ENCODE data around the gene PYGL. TPM values are rescaled to one million over a fixed set of nuclear protein-coding genes. Genes with fewer than 3 reads are reported as not detected.

Gene PYGL
- total and polyA plus RNA-seq, 2 experiments from 2014 or later, result 57.6 to 93.8 TPM

DNA sequence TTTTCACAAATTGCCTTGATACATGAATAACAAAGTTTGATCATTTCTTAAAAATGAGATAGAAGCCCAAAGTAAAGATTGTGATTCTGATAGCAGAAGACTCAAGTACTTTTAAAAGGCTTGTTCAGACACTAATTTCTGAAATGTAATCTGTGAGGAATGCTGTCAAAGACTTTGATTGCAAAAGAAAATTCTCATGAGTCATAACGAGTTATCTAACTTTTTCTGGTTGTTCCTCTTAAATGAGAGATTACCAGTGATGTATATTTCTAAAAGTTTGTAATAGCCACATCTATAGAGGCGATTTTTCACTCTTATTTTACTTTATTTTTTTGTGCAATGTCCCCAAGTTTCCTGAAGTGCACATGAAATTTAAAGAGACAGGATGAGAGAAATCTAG, 7.0 kb downstream of the PYGL start:
- Mint-ChIP-seq H3K36me3 (ENCODE audit: low read depth) (peaks cover 20% of the 10 kb centered on the region), H3K9me3 (no peaks in the 10 kb centered on the region), H3K27me3 (ENCODE audit: insufficient read depth, low read depth, poor library complexity) (no peaks in the 10 kb centered on the region), H3K27ac (no peak overlapping the region), H3K4me3 (no peak overlapping the region), H3K4me1 (peaks cover 4% of the 10 kb centered on the region; the same call in 2 of the 3 replicates)
- H3K4me3 ChIP-seq, result no peak overlapping the region
- TF ChIP-seq STAT1 (IDR thresholded peaks at IDR 0.05; ENCODE audit: unreplicated experiment), result no peak
- TF ChIP-seq, protein P1, sequence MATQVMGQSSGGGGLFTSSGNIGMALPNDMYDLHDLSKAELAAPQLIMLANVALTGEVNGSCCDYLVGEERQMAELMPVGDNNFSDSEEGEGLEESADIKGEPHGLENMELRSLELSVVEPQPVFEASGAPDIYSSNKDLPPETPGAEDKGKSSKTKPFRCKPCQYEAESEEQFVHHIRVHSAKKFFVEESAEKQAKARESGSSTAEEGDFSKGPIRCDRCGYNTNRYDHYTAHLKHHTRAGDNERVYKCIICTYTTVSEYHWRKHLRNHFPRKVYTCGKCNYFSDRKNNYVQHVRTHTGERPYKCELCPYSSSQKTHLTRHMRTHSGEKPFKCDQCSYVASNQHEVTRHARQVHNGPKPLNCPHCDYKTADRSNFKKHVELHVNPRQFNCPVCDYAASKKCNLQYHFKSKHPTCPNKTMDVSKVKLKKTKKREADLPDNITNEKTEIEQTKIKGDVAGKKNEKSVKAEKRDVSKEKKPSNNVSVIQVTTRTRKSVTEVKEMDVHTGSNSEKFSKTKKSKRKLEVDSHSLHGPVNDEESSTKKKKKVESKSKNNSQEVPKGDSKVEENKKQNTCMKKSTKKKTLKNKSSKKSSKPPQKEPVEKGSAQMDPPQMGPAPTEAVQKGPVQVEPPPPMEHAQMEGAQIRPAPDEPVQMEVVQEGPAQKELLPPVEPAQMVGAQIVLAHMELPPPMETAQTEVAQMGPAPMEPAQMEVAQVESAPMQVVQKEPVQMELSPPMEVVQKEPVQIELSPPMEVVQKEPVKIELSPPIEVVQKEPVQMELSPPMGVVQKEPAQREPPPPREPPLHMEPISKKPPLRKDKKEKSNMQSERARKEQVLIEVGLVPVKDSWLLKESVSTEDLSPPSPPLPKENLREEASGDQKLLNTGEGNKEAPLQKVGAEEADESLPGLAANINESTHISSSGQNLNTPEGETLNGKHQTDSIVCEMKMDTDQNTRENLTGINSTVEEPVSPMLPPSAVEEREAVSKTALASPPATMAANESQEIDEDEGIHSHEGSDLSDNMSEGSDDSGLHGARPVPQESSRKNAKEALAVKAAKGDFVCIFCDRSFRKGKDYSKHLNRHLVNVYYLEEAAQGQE (IDR thresholded peaks at IDR 0.05; ENCODE audit: unreplicated experiment), result no peak
- TF ChIP-seq ZNF114 (CRISPR knock-in tag; IDR thresholded peaks at IDR 0.05), result no peak
- no peak for TF ChIP-seq NANOG (IDR thresholded peaks at IDR 0.05; ENCODE audit: borderline replicate concordance)
- peaks cover 5% of the 10 kb centered on the region; the same call in 1 of the 2 replicates for H4K20me1 ChIP-seq (replicated peaks; ENCODE audit: insufficient read depth)
- no peak overlapping the region for H2AFZ ChIP-seq
- no peaks in the 10 kb centered on the region for H3K4me1 ChIP-seq (ENCODE audit: insufficient read depth)
- no peak overlapping the region for H3K27ac ChIP-seq (ENCODE audit: low read depth)
- no peaks in the 10 kb centered on the region for H3K27me3 ChIP-seq (ENCODE audit: insufficient read depth)
- DNase-seq (ENCODE audit: low spot score), result no peak
- H3F3A ChIP-seq (replicated peaks; ENCODE audit: low read depth), result no peaks in the 10 kb centered on the region; the same call in 1 of the 2 replicates
- ATAC-seq, result no peak
- peaks cover 14% of the 10 kb centered on the region; the same call in 1 of the 2 replicates for H3K36me3 ChIP-seq (ENCODE audit: insufficient read depth)
- no peaks in the 10 kb centered on the region for H3K9me2 ChIP-seq (ENCODE audit: insufficient read depth)
- H3K4me2 ChIP-seq, result no peak overlapping the region
- peaks cover 6% of the 10 kb centered on the region for H3K79me2 ChIP-seq (replicated peaks; ENCODE audit: insufficient read depth)

- no peak overlapping the region for H3K4me2 ChIP-seq
- H2AFZ ChIP-seq, result no peak overlapping the region
- no peak for ATAC-seq
- H3K27me3 ChIP-seq (ENCODE audit: insufficient read depth), result no peaks in the 10 kb centered on the region
- no peaks in the 10 kb centered on the region for H3K9me3 Mint-ChIP-seq
- H3K4me1 ChIP-seq (ENCODE audit: insufficient read depth), result no peaks in the 10 kb centered on the region
- DNase-seq (ENCODE audit: low spot score), result no peak
- H3K79me2 ChIP-seq (replicated peaks; ENCODE audit: insufficient read depth), result peaks cover 6% of the 10 kb centered on the region
- H3K4me1 Mint-ChIP-seq, result peaks cover 4% of the 10 kb centered on the region; the same call in 2 of the 3 replicates
- peaks cover 5% of the 10 kb centered on the region; the same call in 1 of the 2 replicates for H4K20me1 ChIP-seq (replicated peaks; ENCODE audit: insufficient read depth)
- no peaks in the 10 kb centered on the region for H3K9me2 ChIP-seq (ENCODE audit: insufficient read depth)
- no peak overlapping the region for H3K27ac ChIP-seq (ENCODE audit: low read depth)
- H3K36me3 Mint-ChIP-seq (ENCODE audit: low read depth), result peaks cover 16% of the 10 kb centered on the region
- no peaks in the 10 kb centered on the region; the same call in 1 of the 2 replicates for H3F3A ChIP-seq (replicated peaks; ENCODE audit: low read depth)
- H3K27ac Mint-ChIP-seq, result no peak overlapping the region
- H3K4me3 Mint-ChIP-seq, result no peak overlapping the region
- no peak overlapping the region for H3K4me3 ChIP-seq
- H3K27me3 Mint-ChIP-seq (ENCODE audit: insufficient read depth, low read depth, poor library complexity), result no peaks in the 10 kb centered on the region
- H3K36me3 ChIP-seq (ENCODE audit: insufficient read depth), result peaks cover 17% of the 10 kb centered on the region; the same call in 1 of the 2 replicates
- TF ChIP-seq, protein P2, sequence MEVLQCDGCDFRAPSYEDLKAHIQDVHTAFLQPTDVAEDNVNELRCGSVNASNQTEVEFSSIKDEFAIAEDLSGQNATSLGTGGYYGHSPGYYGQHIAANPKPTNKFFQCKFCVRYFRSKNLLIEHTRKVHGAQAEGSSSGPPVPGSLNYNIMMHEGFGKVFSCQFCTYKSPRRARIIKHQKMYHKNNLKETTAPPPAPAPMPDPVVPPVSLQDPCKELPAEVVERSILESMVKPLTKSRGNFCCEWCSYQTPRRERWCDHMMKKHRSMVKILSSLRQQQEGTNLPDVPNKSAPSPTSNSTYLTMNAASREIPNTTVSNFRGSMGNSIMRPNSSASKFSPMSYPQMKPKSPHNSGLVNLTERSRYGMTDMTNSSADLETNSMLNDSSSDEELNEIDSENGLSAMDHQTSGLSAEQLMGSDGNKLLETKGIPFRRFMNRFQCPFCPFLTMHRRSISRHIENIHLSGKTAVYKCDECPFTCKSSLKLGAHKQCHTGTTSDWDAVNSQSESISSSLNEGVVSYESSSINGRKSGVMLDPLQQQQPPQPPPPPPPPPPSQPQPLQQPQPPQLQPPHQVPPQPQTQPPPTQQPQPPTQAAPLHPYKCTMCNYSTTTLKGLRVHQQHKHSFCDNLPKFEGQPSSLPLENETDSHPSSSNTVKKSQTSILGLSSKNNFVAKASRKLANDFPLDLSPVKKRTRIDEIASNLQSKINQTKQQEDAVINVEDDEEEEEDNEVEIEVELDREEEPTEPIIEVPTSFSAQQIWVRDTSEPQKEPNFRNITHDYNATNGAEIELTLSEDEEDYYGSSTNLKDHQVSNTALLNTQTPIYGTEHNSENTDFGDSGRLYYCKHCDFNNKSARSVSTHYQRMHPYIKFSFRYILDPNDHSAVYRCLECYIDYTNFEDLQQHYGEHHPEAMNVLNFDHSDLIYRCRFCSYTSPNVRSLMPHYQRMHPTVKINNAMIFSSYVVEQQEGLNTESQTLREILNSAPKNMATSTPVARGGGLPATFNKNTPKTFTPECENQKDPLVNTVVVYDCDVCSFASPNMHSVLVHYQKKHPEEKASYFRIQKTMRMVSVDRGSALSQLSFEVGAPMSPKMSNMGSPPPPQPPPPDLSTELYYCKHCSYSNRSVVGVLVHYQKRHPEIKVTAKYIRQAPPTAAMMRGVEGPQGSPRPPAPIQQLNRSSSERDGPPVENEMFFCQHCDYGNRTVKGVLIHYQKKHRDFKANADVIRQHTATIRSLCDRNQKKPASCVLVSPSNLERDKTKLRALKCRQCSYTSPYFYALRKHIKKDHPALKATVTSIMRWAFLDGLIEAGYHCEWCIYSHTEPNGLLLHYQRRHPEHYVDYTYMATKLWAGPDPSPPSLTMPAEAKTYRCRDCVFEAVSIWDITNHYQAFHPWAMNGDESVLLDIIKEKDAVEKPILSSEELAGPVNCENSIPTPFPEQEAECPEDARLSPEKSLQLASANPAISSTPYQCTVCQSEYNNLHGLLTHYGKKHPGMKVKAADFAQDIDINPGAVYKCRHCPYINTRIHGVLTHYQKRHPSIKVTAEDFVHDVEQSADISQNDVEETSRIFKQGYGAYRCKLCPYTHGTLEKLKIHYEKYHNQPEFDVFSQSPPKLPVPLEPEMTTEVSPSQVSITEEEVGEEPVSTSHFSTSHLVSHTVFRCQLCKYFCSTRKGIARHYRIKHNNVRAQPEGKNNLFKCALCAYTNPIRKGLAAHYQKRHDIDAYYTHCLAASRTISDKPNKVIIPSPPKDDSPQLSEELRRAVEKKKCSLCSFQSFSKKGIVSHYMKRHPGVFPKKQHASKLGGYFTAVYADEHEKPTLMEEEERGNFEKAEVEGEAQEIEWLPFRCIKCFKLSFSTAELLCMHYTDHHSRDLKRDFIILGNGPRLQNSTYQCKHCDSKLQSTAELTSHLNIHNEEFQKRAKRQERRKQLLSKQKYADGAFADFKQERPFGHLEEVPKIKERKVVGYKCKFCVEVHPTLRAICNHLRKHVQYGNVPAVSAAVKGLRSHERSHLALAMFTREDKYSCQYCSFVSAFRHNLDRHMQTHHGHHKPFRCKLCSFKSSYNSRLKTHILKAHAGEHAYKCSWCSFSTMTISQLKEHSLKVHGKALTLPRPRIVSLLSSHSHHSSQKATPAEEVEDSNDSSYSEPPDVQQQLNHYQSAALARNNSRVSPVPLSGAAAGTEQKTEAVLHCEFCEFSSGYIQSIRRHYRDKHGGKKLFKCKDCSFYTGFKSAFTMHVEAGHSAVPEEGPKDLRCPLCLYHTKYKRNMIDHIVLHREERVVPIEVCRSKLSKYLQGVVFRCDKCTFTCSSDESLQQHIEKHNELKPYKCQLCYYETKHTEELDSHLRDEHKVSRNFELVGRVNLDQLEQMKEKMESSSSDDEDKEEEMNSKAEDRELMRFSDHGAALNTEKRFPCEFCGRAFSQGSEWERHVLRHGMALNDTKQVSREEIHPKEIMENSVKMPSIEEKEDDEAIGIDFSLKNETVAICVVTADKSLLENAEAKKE (CRISPR knock-in tag; IDR thresholded peaks at IDR 0.05), result no peak
- no peak for TF ChIP-seq STAT1 (IDR thresholded peaks at IDR 0.05; ENCODE audit: unreplicated experiment)
- TF ChIP-seq ETS1 (IDR thresholded peaks at IDR 0.05), result no peak
- no peak for TF ChIP-seq EZH2 (IDR thresholded peaks at IDR 0.05; ENCODE audit: low read depth, unreplicated experiment)
- TF ChIP-seq, protein P3, sequence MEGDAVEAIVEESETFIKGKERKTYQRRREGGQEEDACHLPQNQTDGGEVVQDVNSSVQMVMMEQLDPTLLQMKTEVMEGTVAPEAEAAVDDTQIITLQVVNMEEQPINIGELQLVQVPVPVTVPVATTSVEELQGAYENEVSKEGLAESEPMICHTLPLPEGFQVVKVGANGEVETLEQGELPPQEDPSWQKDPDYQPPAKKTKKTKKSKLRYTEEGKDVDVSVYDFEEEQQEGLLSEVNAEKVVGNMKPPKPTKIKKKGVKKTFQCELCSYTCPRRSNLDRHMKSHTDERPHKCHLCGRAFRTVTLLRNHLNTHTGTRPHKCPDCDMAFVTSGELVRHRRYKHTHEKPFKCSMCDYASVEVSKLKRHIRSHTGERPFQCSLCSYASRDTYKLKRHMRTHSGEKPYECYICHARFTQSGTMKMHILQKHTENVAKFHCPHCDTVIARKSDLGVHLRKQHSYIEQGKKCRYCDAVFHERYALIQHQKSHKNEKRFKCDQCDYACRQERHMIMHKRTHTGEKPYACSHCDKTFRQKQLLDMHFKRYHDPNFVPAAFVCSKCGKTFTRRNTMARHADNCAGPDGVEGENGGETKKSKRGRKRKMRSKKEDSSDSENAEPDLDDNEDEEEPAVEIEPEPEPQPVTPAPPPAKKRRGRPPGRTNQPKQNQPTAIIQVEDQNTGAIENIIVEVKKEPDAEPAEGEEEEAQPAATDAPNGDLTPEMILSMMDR (conservative IDR thresholded peaks at IDR 0.05; ENCODE audit: low read depth in 2 of 2), result no peak
- no peak for TF ChIP-seq NANOG (IDR thresholded peaks at IDR 0.05; ENCODE audit: borderline replicate concordance)
- TF ChIP-seq CREB1 (CRISPR knock-in tag; IDR thresholded peaks at IDR 0.05; ENCODE audit: low read depth), result no peak
Observed at GRCh38 chr14:50936882-50937281, 7.4 kb downstream of the PYGL start.

All from GM23338 (cell line).